Measurements from ENCODE around the gene RNF123.

GRCh38 chr3:49658711-49659110, 30.6 kb upstream of the RNF123 start:
- TF ChIP-seq, protein P1, sequence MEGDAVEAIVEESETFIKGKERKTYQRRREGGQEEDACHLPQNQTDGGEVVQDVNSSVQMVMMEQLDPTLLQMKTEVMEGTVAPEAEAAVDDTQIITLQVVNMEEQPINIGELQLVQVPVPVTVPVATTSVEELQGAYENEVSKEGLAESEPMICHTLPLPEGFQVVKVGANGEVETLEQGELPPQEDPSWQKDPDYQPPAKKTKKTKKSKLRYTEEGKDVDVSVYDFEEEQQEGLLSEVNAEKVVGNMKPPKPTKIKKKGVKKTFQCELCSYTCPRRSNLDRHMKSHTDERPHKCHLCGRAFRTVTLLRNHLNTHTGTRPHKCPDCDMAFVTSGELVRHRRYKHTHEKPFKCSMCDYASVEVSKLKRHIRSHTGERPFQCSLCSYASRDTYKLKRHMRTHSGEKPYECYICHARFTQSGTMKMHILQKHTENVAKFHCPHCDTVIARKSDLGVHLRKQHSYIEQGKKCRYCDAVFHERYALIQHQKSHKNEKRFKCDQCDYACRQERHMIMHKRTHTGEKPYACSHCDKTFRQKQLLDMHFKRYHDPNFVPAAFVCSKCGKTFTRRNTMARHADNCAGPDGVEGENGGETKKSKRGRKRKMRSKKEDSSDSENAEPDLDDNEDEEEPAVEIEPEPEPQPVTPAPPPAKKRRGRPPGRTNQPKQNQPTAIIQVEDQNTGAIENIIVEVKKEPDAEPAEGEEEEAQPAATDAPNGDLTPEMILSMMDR (IDR thresholded peaks at IDR 0.05): no peak
- TF ChIP-seq CHD2 (IDR thresholded peaks at IDR 0.05; ENCODE audit: low read length, partially characterized antibody) (no peak), RAD21 (IDR thresholded peaks at IDR 0.05; ENCODE audit: low read length) (no peak), FOXJ3 (CRISPR knock-in tag; IDR thresholded peaks at IDR 0.05) (no peak), FOXM1 (IDR thresholded peaks at IDR 0.05; ENCODE audit: low read depth) (no peak), POLR2AphosphoS5 (IDR thresholded peaks at IDR 0.05; ENCODE audit: low read depth, low read length) (no peak), EP300 (IDR thresholded peaks at IDR 0.05; ENCODE audit: borderline replicate concordance in 1 of 2, low read depth in 1 of 2, low read length in 1 of 2) (no peak), EZH2phosphoT487 (IDR thresholded peaks at IDR 0.05; ENCODE audit: borderline replicate concordance, low read depth) (no peak), GATA2 (CRISPR knock-in tag; IDR thresholded peaks at IDR 0.05) (no peak), NFIC (IDR thresholded peaks at IDR 0.05; ENCODE audit: borderline replicate concordance) (no peak), RFX5 (IDR thresholded peaks at IDR 0.05; ENCODE audit: low read length) (no peak), GABPA (IDR thresholded peaks at IDR 0.05; ENCODE audit: low read depth) (no peak)
- TF ChIP-seq, protein P2, sequence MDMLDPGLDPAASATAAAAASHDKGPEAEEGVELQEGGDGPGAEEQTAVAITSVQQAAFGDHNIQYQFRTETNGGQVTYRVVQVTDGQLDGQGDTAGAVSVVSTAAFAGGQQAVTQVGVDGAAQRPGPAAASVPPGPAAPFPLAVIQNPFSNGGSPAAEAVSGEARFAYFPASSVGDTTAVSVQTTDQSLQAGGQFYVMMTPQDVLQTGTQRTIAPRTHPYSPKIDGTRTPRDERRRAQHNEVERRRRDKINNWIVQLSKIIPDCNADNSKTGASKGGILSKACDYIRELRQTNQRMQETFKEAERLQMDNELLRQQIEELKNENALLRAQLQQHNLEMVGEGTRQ (IDR thresholded peaks at IDR 0.05; ENCODE audit: borderline replicate concordance, low read depth, low read length): no peak

Measured in SK-N-SH (cell line).